ENCODE measurements around the gene CMKLR1.

Gene CMKLR1

GRCh38 chr12:108355069-108355468 is 16.0 kb upstream of the CMKLR1 start:
- TF ChIP-seq CTCF (IDR thresholded peaks at IDR 0.05; ENCODE audit: low read depth, low read length), result no peak

GRCh38 chr12:108352591-108352990 is 13.5 kb upstream of the CMKLR1 start:
- no peak overlapping the region for H3K4me3 ChIP-seq (ENCODE audit: low read depth, low read length)
- TF ChIP-seq CTCF (IDR thresholded peaks at IDR 0.05; ENCODE audit: low read depth, low read length), result no peak

More at GRCh38 chr12:108355069-108355468, 16.0 kb upstream of the CMKLR1 start:
- no peak overlapping the region for H3K4me3 ChIP-seq (ENCODE audit: low read depth, low read length)

GRCh38 chr12:108350511-108350910 is 11.4 kb upstream of the CMKLR1 start:
- no peak overlapping the region for H3K4me3 ChIP-seq (ENCODE audit: low read depth, low read length)
- no peak for TF ChIP-seq CTCF (IDR thresholded peaks at IDR 0.05; ENCODE audit: low read depth, low read length)

- no peak for TF ChIP-seq CTCF (IDR thresholded peaks at IDR 0.05; ENCODE audit: low read depth, low read length)
- no peak overlapping the region for H3K4me3 ChIP-seq (ENCODE audit: low read depth, low read length)
These were observed 10.2 kb upstream of the CMKLR1 start for GRCh38 chr12:108349278-108349688.

- no peak for TF ChIP-seq CTCF (IDR thresholded peaks at IDR 0.05; ENCODE audit: low read depth, low read length)
- no peak overlapping the region for H3K4me3 ChIP-seq (ENCODE audit: low read depth, low read length)
These were observed 9.7 kb upstream of the CMKLR1 start for GRCh38 chr12:108348842-108349241.

- H3K4me3 ChIP-seq (ENCODE audit: low read depth, low read length), result no peak overlapping the region
- TF ChIP-seq CTCF (IDR thresholded peaks at IDR 0.05; ENCODE audit: low read depth, low read length), result no peak
These were observed 7.9 kb upstream of the CMKLR1 start for GRCh38 chr12:108346727-108347710.
